ENCODE results near the gene SDHC. TPM values are rescaled to one million over a fixed set of nuclear protein-coding genes. Genes with fewer than 3 reads are reported as not detected.
"Not testable (repeated sequence)": the region's sequence is repeated elsewhere in the genome, so short reads cannot be mapped to it uniquely, and the experiment has no call there.

Gene SDHC
- total and polyA plus RNA-seq, 2 donors (not counting 1 experiment from before 2014, with no cell fraction given): 78.3 to 109 TPM

DNA sequence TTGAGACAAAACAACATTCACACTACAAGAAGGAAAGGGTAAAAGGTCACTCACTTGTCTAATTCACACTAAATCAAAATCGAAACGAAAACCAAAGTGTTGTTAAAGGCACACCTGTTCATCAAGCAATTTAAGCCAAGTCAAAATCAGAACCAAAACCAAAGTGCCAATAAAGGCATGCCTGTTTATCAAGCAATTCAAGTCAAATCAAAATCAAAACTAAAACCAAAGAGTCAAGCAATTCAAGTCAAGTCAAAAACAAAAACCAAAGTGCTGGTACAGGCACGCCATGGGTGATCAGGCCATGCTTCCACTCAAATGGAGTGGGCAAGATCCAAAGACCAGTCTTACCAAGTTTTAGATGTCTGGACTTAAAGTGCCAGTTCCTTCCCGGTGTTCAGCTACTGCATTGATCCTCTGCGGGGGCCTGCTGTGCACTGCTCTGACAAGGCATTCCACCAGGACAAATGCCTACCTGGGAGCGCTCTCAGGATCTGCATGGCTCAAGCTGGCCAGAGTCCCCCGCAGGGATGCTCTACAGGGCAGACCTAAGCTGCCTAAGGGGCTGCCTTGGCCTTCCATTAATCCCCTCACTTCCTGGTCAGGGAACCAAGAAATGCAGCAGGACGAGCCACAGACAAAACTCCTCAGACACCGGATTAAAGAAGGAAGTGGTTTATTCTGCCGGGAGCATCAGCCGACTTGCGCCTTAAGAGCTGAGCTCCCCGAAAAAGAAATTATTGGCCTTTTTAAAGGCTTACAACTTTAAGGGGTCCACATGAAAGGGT is 95.9 kb downstream of the SDHC start:
- intact Hi-C loops (cut with micrococcal nuclease); H3K27ac Mint-ChIP-seq; H2AFZ ChIP-seq (ENCODE audit: insufficient read depth, low read depth, low read length, poor library complexity, severe bottlenecking); H3K9me3 Mint-ChIP-seq (ENCODE audit: insufficient read depth); CTCF ChIA-PET; H4K20me1 ChIP-seq (ENCODE audit: control insufficient read depth, insufficient read depth, low read length, poor library complexity, severe bottlenecking); H3K27me3 Mint-ChIP-seq; H3K4me2 ChIP-seq (replicated peaks; ENCODE audit: low read depth, low read length, poor library complexity, severe bottlenecking); H3K9ac ChIP-seq (ENCODE audit: low read length); H3K36me3 ChIP-seq (replicated peaks in 1 of 2; ENCODE audit: control extremely low read depth in 1 of 2, control insufficient read depth in 1 of 2, extremely low read depth in 1 of 2, insufficient read depth in 2 of 2, low read length in 1 of 2); DNase-seq; H3K9me3 ChIP-seq (ENCODE audit: control extremely low read depth in 1 of 3, control insufficient read depth in 2 of 3, insufficient read depth in 1 of 3, low read length in 2 of 3); H3K4me1 ChIP-seq (ENCODE audit: control insufficient read depth in 2 of 2, insufficient read depth in 2 of 2, low read length in 2 of 2); POLR2A ChIA-PET; H3K27ac ChIP-seq (ENCODE audit: low read length in 2 of 2); H3K79me2 ChIP-seq (ENCODE audit: control insufficient read depth, insufficient read depth, low read length); H3K4me3 ChIP-seq (ENCODE audit: control extremely low read depth in 1 of 5, extremely low read depth in 1 of 5, insufficient read depth in 1 of 5, low read depth in 2 of 5, low read length in 4 of 5); H3K27me3 ChIP-seq (replicated peaks in 1 of 4; ENCODE audit: control extremely low read depth in 1 of 4, control insufficient read depth in 3 of 4, insufficient read depth in 4 of 4, low read length in 3 of 4); ATAC-seq (ENCODE audit: low read depth): not testable (repeated sequence)
- Mint-ChIP-seq H3K4me3 (peak overlapping the region; percentile 6), H3K4me1 (peaks cover 15% of the 10 kb centered on the region)
- 83% methylated on average over 13 of the region's 13 CpGs for WGBS (ENCODE audit: insufficient coverage)

DNA sequence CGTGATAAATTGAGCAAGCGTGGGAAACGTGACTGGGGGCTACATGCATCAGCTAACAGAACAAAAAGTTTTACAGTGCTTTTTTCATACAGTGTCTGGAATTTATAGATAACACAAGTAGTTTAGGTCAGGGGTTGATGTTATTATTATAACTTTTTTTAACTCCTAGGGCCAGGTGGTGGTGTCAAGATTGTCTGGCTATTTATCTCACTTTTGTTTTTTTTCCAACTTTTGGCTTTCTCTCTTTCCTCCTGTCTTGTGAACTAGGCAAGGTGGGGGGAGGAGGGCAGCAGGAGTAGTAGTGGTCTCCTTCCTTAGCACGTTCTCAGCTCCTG is 96.4 kb downstream of the SDHC start:
- POLR2A ChIA-PET: not testable (repeated sequence)

More for the DNA sequence above, 96.4 kb downstream of the SDHC start:
- H3K27me3 ChIP-seq (replicated peaks in 1 of 4; ENCODE audit: control extremely low read depth in 1 of 4, control insufficient read depth in 3 of 4, insufficient read depth in 4 of 4, low read length in 3 of 4); H2AFZ ChIP-seq (ENCODE audit: insufficient read depth, low read depth, low read length, poor library complexity, severe bottlenecking); intact Hi-C loops (cut with micrococcal nuclease); H3K9ac ChIP-seq (ENCODE audit: low read length); H3K79me2 ChIP-seq (ENCODE audit: control insufficient read depth, insufficient read depth, low read length); H3K4me2 ChIP-seq (replicated peaks; ENCODE audit: low read depth, low read length, poor library complexity, severe bottlenecking); H3K4me1 ChIP-seq (ENCODE audit: control insufficient read depth in 2 of 2, insufficient read depth in 2 of 2, low read length in 2 of 2); H3K36me3 ChIP-seq (replicated peaks in 1 of 2; ENCODE audit: control extremely low read depth in 1 of 2, control insufficient read depth in 1 of 2, extremely low read depth in 1 of 2, insufficient read depth in 2 of 2, low read length in 1 of 2); H3K27ac ChIP-seq (ENCODE audit: low read length in 2 of 2); H3K27ac Mint-ChIP-seq; ATAC-seq (ENCODE audit: low read depth); CTCF ChIA-PET; H3K4me3 ChIP-seq (ENCODE audit: control extremely low read depth in 1 of 5, extremely low read depth in 1 of 5, insufficient read depth in 1 of 5, low read depth in 2 of 5, low read length in 4 of 5); H4K20me1 ChIP-seq (ENCODE audit: control insufficient read depth, insufficient read depth, low read length, poor library complexity, severe bottlenecking); DNase-seq; H3K4me3 Mint-ChIP-seq; H3K27me3 Mint-ChIP-seq; H3K9me3 Mint-ChIP-seq (ENCODE audit: insufficient read depth); H3K9me3 ChIP-seq (ENCODE audit: control extremely low read depth in 1 of 3, control insufficient read depth in 2 of 3, insufficient read depth in 1 of 3, low read length in 2 of 3): not testable (repeated sequence)
- peaks cover 13% of the 10 kb centered on the region for H3K4me1 Mint-ChIP-seq
- 100% methylated on average over 2 of the region's 4 CpGs for WGBS (ENCODE audit: insufficient coverage)

Small RNAs within 50 kb of the gene (small RNA-seq; reads per million reads assigned to genes)
- gene AL592295.2 (ENCODE audit: insufficient read length, low read depth, low replicate concordance) (not detected), gene RNU6-481P (ENCODE audit: insufficient read length, low read depth, low replicate concordance) (not detected)

Other genes starting within 250 kb of the SDHC start
- gene ARHGAP30, start 244.5 kb upstream of the SDHC start, total RNA-seq: 146 and 162 TPM in 2 replicates
- gene ARHGAP30, start 244.5 kb upstream of the SDHC start, polyA plus RNA-seq: 95.9 and 122 TPM in 2 replicates
- not detected in 2 replicates for gene NECTIN4, start 224.8 kb upstream of the SDHC start, total RNA-seq
- gene NECTIN4, start 224.8 kb upstream of the SDHC start, polyA plus RNA-seq: not detected in 2 replicates
- gene KLHDC9, start 216.0 kb upstream of the SDHC start, total RNA-seq: 1.6 and 4.2 TPM in 2 replicates
- 2.7 and 3.5 TPM in 2 replicates for gene KLHDC9, start 216.0 kb upstream of the SDHC start, polyA plus RNA-seq
- gene PFDN2, start 196.3 kb upstream of the SDHC start, total RNA-seq: 29.9 and 32.3 TPM in 2 replicates
- 43.2 and 120 TPM in 2 replicates for gene PFDN2, start 196.3 kb upstream of the SDHC start, polyA plus RNA-seq
- gene NIT1, start 196.3 kb upstream of the SDHC start, total RNA-seq: 53.5 and 56.1 TPM in 2 replicates
- gene NIT1, start 196.3 kb upstream of the SDHC start, polyA plus RNA-seq: 45.3 and 61.0 TPM in 2 replicates
- 40.8 and 46.0 TPM in 2 replicates for gene DEDD, start 181.7 kb upstream of the SDHC start, total RNA-seq
- 35.9 and 38.8 TPM in 2 replicates for gene DEDD, start 181.7 kb upstream of the SDHC start, polyA plus RNA-seq
- gene UFC1, start 160.4 kb upstream of the SDHC start, total RNA-seq: 78.1 and 91.0 TPM in 2 replicates
- gene UFC1, start 160.4 kb upstream of the SDHC start, polyA plus RNA-seq: 128 and 129 TPM in 2 replicates
- 50.2 and 53.3 TPM in 2 replicates for gene USP21, start 154.9 kb upstream of the SDHC start, total RNA-seq
- 75.8 and 81.6 TPM in 2 replicates for gene USP21, start 154.9 kb upstream of the SDHC start, polyA plus RNA-seq
- gene PPOX, start 148.0 kb upstream of the SDHC start, total RNA-seq: 61.7 and 65.6 TPM in 2 replicates
- gene PPOX, start 148.0 kb upstream of the SDHC start, polyA plus RNA-seq: 73.2 and 82.3 TPM in 2 replicates
- gene B4GALT3, start 136.9 kb upstream of the SDHC start, total RNA-seq: 37.6 and 42.9 TPM in 2 replicates
- 58.9 and 59.6 TPM in 2 replicates for gene B4GALT3, start 136.9 kb upstream of the SDHC start, polyA plus RNA-seq
- gene ADAMTS4, start 115.3 kb upstream of the SDHC start, total RNA-seq: 0.05 TPM in 1 of 2 replicates, not detected in the other
- gene ADAMTS4, start 115.3 kb upstream of the SDHC start, polyA plus RNA-seq: 0.06 and 0.10 TPM in 2 replicates
- gene NDUFS2, start 112.0 kb upstream of the SDHC start, total RNA-seq: 80.2 and 82.3 TPM in 2 replicates
- gene NDUFS2, start 112.0 kb upstream of the SDHC start, polyA plus RNA-seq: 53.9 and 68.7 TPM in 2 replicates
- gene FCER1G, start 99.1 kb upstream of the SDHC start, total RNA-seq: 0.76 and 1.7 TPM in 2 replicates
- gene FCER1G, start 99.1 kb upstream of the SDHC start, polyA plus RNA-seq: 10.8 and 13.6 TPM in 2 replicates
- not detected in 2 replicates for gene APOA2, start 90.8 kb upstream of the SDHC start, total RNA-seq
- not detected in 2 replicates for gene APOA2, start 90.8 kb upstream of the SDHC start, polyA plus RNA-seq
- 9.2 and 9.4 TPM in 2 replicates for gene TOMM40L, start 88.3 kb upstream of the SDHC start, total RNA-seq
- gene TOMM40L, start 88.3 kb upstream of the SDHC start, polyA plus RNA-seq: 6.5 and 8.0 TPM in 2 replicates
- gene NR1I3, start 76.2 kb upstream of the SDHC start, total RNA-seq: not detected in 2 replicates
- not detected in 2 replicates for gene NR1I3, start 76.2 kb upstream of the SDHC start, polyA plus RNA-seq
- 0.22 TPM in 1 of 2 replicates, not detected in the other for gene PCP4L1, start 55.6 kb upstream of the SDHC start, total RNA-seq
- not detected in 2 replicates for gene PCP4L1, start 55.6 kb upstream of the SDHC start, polyA plus RNA-seq
- gene MPZ, start 4.4 kb upstream of the SDHC start, total RNA-seq: 11.8 and 12.9 TPM in 2 replicates
- gene MPZ, start 4.4 kb upstream of the SDHC start, polyA plus RNA-seq: 4.3 and 5.8 TPM in 2 replicates
- not detected in 2 replicates for gene CFAP126, start 53.5 kb downstream of the SDHC start, total RNA-seq
- not detected in 2 replicates for gene CFAP126, start 53.5 kb downstream of the SDHC start, polyA plus RNA-seq
- gene FCGR2A, start 191.1 kb downstream of the SDHC start, total RNA-seq: 14.4 and 15.5 TPM in 2 replicates
- 7.7 and 12.0 TPM in 2 replicates for gene FCGR2A, start 191.1 kb downstream of the SDHC start, polyA plus RNA-seq
- 11.2 and 11.9 TPM in 2 replicates for gene HSPA6, start 210.2 kb downstream of the SDHC start, total RNA-seq
- 2.6 and 8.5 TPM in 2 replicates for gene HSPA6, start 210.2 kb downstream of the SDHC start, polyA plus RNA-seq
- 0.92 and 1.3 TPM in 2 replicates for gene FCGR3A, start 235.4 kb downstream of the SDHC start, total RNA-seq
- 1.5 and 3.1 TPM in 2 replicates for gene FCGR3A, start 235.4 kb downstream of the SDHC start, polyA plus RNA-seq

Data from B cell (primary cell).